Caco-2 (cell line): Measurements from ENCODE around the gene COL21A1. TPM values are rescaled to one million over a fixed set of nuclear protein-coding genes. Genes with fewer than 3 reads are reported as not detected.

Experiments
- BruUV-seq: library from RNA; stranded (reverse); fragments of 400-500 nt; replicated peaks from 2 replicates; lab custom pipeline; 2021; lab: Mats Ljungman, UMichigan
- CTCF ChIA-PET: fragments of 300-600 bp; sonication (Branson Sonifier 250); formaldehyde crosslinking; loops from one replicate; lab custom pipeline; 2022; ENCODE audit warnings: antibody characterized with exemption; lab: Charles Lee
- POLR2A ChIA-PET: fragments of 300-600 bp; sonication (Branson Sonifier 250); formaldehyde crosslinking; loops from one replicate; lab custom pipeline; 2022; ENCODE audit warnings: antibody characterized with exemption; lab: Charles Lee
- DNase-seq, 2 experiments: peaks; one replicate each; pipeline versions ENCODE4 v3.0.0 to v3.0.0-alpha.2; 2020 to 2022
- H3K27me3 ChIP-seq: replicated peaks from 2 replicates; pipeline ENCODE4 v1.6.0; 2011; ENCODE audit warnings: low read length; ENCODE audit not compliant: control insufficient read depth, insufficient read depth
- H3K36me3 ChIP-seq: 2 replicates; pipeline ENCODE4 v1.5.1; 2011; ENCODE audit warnings: low read length; ENCODE audit not compliant: control insufficient read depth, insufficient read depth
- H3K4me1 ChIP-seq: fragments of 250-450 bp; sonication (Bioruptor Pico); 2 replicates; pipeline ENCODE4 v1.5.1; 2020; ENCODE audit warnings: mild to moderate bottlenecking
- H3K4me3 ChIP-seq: 2 replicates; pipeline ENCODE4 v1.5.1; 2011; ENCODE audit warnings: low read depth, mild to moderate bottlenecking, control low read depth, low read length
- H3K9me3 ChIP-seq: fragments of 250-450 bp; sonication (Bioruptor Pico); 2 replicates; pipeline ENCODE4 v1.5.1; 2020; ENCODE audit warnings: mild to moderate bottlenecking, moderate library complexity
- H3K27ac Mint-ChIP-seq: one replicate; pipeline ENCODE4 v1.8.0; 2022; ENCODE audit warnings: mixed read lengths; ENCODE audit not compliant: unreplicated experiment
- H3K27me3 Mint-ChIP-seq: one replicate; pipeline ENCODE4 v1.8.0; 2022; ENCODE audit warnings: mixed read lengths; ENCODE audit not compliant: insufficient read depth, unreplicated experiment
- H3K36me3 Mint-ChIP-seq: one replicate; pipeline ENCODE4 v1.8.0; 2022; ENCODE audit warnings: mild to moderate bottlenecking, mixed read lengths; ENCODE audit not compliant: insufficient read depth, unreplicated experiment
- H3K4me1 Mint-ChIP-seq: one replicate; pipeline ENCODE4 v1.8.0; 2022; ENCODE audit warnings: low read depth, mixed read lengths; ENCODE audit not compliant: unreplicated experiment
- H3K4me3 Mint-ChIP-seq: one replicate; pipeline ENCODE4 v1.8.0; 2022; ENCODE audit warnings: mild to moderate bottlenecking, moderate library complexity, mixed read lengths; ENCODE audit not compliant: unreplicated experiment
- H3K9me3 Mint-ChIP-seq: one replicate; pipeline ENCODE4 v1.8.0; 2022; ENCODE audit warnings: mixed read lengths; ENCODE audit not compliant: unreplicated experiment
- CTCF ChIP-seq, 2 experiments: fragments of 200-600 bp in 1 of 2; IDR thresholded peaks; 1 replicate in 1 of 2; 2 replicates in 1 of 2; pipeline versions ENCODE4 v1.5.1 to v1.8.0; 2011 to 2022; ENCODE audit warnings: antibody characterized with exemption in 1 of 2, control low read depth in 1 of 2, inconsistent platforms in 1 of 2, low read depth in 1 of 2, low read length in 1 of 2, mild to moderate bottlenecking in 1 of 2, moderate library complexity in 1 of 2; ENCODE audit not compliant: insufficient read depth in 1 of 2, severe bottlenecking in 1 of 2, unreplicated experiment in 1 of 2
- intact Hi-C: fragments of 100-400 bp; cut with micrococcal nuclease; formaldehyde crosslinking; loops from one replicate; pipeline ENCODE4 v1.10.0; 2022; ENCODE audit not compliant: unreplicated experiment
- total RNA-seq: library from RNA; stranded (reverse); gene quantifications from 2 replicates; pipeline ENCODE4 v1.2.3, GENCODE V29; 2022

COL21A1 gene
- total RNA-seq, 1 experiment from 2014 or later: 1.3 TPM

GRCh38 chr6:56040223-56040622 lies 207.2 kb downstream of the COL21A1 start:
- ChIA-PET POLR2A (no interaction called here), CTCF (no interaction called here)
- Mint-ChIP-seq H3K27me3 (peaks cover 2% of the 10 kb centered on the region), H3K4me1 (no peaks in the 10 kb centered on the region), H3K27ac (no peak overlapping the region), H3K36me3 (no peaks in the 10 kb centered on the region), H3K9me3 (no peaks in the 10 kb centered on the region), H3K4me3 (no peak overlapping the region)
- intact Hi-C loops: no loop called here
- Histone ChIP-seq H3K4me3 (no peak overlapping the region), H3K9me3 (no peaks in the 10 kb centered on the region), H3K27me3 (no peaks in the 10 kb centered on the region), H3K4me1 (no peaks in the 10 kb centered on the region), H3K36me3 (no peaks in the 10 kb centered on the region)
- no peak for TF ChIP-seq CTCF (IDR thresholded peaks at IDR 0.05; ENCODE audit: insufficient read depth in 1 of 2, low read depth in 1 of 2, low read length in 1 of 2, severe bottlenecking in 1 of 2, unreplicated experiment in 1 of 2)
- no peak for DNase-seq
- no TSS peak for BruUV-seq

GRCh38 chr6:56038764-56039163 lies 208.6 kb downstream of the COL21A1 start:
- no TSS peak for BruUV-seq
- no peaks in the 10 kb centered on the region for H3K4me1 ChIP-seq
- Mint-ChIP-seq H3K36me3 (no peaks in the 10 kb centered on the region), H3K9me3 (no peaks in the 10 kb centered on the region), H3K4me1 (no peaks in the 10 kb centered on the region), H3K27me3 (peaks cover 2% of the 10 kb centered on the region), H3K27ac (no peak overlapping the region), H3K4me3 (no peak overlapping the region)
- no peak overlapping the region for H3K4me3 ChIP-seq
- no peaks in the 10 kb centered on the region for H3K9me3 ChIP-seq
- CTCF ChIA-PET: no interaction called here
- TF ChIP-seq CTCF (IDR thresholded peaks at IDR 0.05; ENCODE audit: insufficient read depth in 1 of 2, low read depth in 1 of 2, low read length in 1 of 2, severe bottlenecking in 1 of 2, unreplicated experiment in 1 of 2): no peak
- intact Hi-C loops: no loop called here
- H3K36me3 ChIP-seq: no peaks in the 10 kb centered on the region
- no peak for DNase-seq
- POLR2A ChIA-PET: no interaction called here
- no peaks in the 10 kb centered on the region for H3K27me3 ChIP-seq

GRCh38 chr6:56037601-56038000 lies 209.8 kb downstream of the COL21A1 start:
- POLR2A ChIA-PET: no interaction called here
- intact Hi-C loops: no loop called here
- no peak for TF ChIP-seq CTCF (IDR thresholded peaks at IDR 0.05; ENCODE audit: insufficient read depth in 1 of 2, low read depth in 1 of 2, low read length in 1 of 2, severe bottlenecking in 1 of 2, unreplicated experiment in 1 of 2)

More at GRCh38 chr6:56037601-56038000, 209.8 kb downstream of the COL21A1 start:
- Mint-ChIP-seq H3K36me3 (no peaks in the 10 kb centered on the region), H3K4me3 (no peak overlapping the region), H3K4me1 (no peaks in the 10 kb centered on the region), H3K9me3 (no peaks in the 10 kb centered on the region), H3K27me3 (peaks cover 2% of the 10 kb centered on the region), H3K27ac (no peak overlapping the region)
- CTCF ChIA-PET: no interaction called here
- H3K36me3 ChIP-seq: no peaks in the 10 kb centered on the region
- no peak for DNase-seq
- no peaks in the 10 kb centered on the region for H3K4me1 ChIP-seq
- H3K4me3 ChIP-seq: no peak overlapping the region
- no peaks in the 10 kb centered on the region for H3K9me3 ChIP-seq
- no peaks in the 10 kb centered on the region for H3K27me3 ChIP-seq
- no TSS peak for BruUV-seq
